Measurements from ENCODE around the gene RTKN2.
"Not testable (repeated sequence)": the region's sequence is repeated elsewhere in the genome, so short reads cannot be mapped to it uniquely, and the experiment has no call there.

RTKN2 gene

GRCh38 chr10:62250594-62251198, 17.9 kb downstream of the RTKN2 start:
- Mint-ChIP-seq H3K4me3 (no peak overlapping the region), H3K4me1 (ENCODE audit: low read depth in 2 of 2) (no peaks in the 10 kb centered on the region), H3K9me3 (no peaks in the 10 kb centered on the region), H3K36me3 (ENCODE audit: insufficient read depth) (no peaks in the 10 kb centered on the region), H3K27me3 (no peaks in the 10 kb centered on the region), H3K27ac (no peak overlapping the region)
- ATAC-seq (replicated peaks) (no peak), DNase-seq (no peak)

DNA sequence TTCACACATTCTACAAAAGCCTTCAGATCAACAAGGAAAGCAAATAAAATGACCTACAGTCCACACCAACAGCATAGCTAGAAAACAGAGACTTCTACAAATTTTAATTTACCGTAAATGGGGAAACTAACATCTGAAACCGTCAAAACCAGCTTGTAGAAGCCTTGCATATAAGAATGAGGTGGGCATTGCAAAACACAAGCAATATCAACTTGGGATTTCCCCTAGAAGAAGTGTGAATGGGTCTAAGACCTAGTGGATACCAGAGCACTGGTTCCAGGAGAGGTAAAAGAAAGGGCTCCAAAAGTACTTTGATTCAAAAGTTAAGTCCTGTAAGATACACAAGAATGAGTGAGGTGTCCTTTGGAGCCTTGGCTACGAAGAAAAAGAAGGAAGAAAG, 18.7 kb downstream of the RTKN2 start:
- H3K27ac Mint-ChIP-seq, result no peak overlapping the region
- no peak overlapping the region for H3K4me3 Mint-ChIP-seq
- ATAC-seq (replicated peaks) (no peak), DNase-seq (no peak)
- H3K4me1 Mint-ChIP-seq (ENCODE audit: low read depth in 2 of 2), result no peaks in the 10 kb centered on the region
- H3K9me3 Mint-ChIP-seq, result no peaks in the 10 kb centered on the region
- H3K27me3 Mint-ChIP-seq, result no peaks in the 10 kb centered on the region
- no peaks in the 10 kb centered on the region for H3K36me3 Mint-ChIP-seq (ENCODE audit: insufficient read depth)

DNA sequence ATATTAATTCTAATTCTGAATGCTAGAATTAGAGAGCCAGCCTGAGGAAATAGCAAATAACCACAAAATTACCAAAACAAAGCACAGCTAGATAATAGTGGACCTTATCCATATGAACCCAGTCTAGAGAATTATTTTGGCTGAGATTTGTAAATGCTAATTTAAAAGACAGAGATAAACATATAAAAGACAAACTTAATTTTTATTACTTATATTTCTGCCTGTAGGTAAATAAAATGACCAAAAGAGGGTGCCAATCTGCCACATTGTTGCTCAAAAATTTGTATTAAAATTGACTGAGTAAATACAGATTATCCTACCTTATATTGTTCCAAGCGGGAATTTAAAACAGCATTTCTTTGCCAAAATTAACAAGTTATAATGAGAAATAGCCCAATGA, 20.2 kb downstream of the RTKN2 start:
- Mint-ChIP-seq H3K9me3 (no peaks in the 10 kb centered on the region), H3K36me3 (ENCODE audit: insufficient read depth) (no peaks in the 10 kb centered on the region), H3K27ac (no peak overlapping the region), H3K27me3 (no peaks in the 10 kb centered on the region), H3K4me1 (ENCODE audit: low read depth in 2 of 2) (no peaks in the 10 kb centered on the region), H3K4me3 (no peak overlapping the region)
- DNase-seq (no peak), ATAC-seq (replicated peaks) (no peak)

DNA sequence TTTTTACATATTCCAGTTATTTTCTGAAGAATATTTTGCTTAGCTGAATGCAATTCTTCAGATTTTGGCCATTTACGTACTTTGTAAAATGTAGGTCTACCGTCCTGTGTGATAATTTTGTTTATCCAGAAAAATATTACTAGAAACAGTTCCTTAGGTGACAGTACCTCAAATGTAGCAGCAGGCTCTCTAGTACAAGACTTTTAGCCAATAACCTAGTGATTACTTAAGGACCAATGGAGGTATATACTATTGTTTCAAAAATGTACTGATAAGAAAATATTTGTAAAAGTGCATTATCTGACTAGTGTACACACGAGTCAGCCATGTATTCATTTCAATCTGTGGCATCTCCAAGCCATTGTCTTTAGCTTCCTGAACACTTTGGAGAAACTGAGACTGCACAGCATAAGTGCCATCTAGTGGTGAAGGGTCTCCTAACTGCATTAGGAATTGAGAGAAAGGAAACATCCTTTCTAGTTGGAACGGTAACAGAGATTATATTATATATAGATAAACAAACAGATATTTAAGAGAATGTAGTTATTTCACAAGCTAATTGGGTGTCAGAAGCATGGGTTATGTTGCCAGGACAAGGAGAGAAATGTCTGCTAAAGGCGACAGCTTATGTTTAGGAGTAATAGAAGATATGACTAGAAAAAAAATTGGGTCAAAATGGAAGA, 23.7 kb downstream of the RTKN2 start:
- Mint-ChIP-seq H3K4me1 (ENCODE audit: low read depth in 2 of 2) (peaks cover 1 to 3% of the 10 kb centered on the region in 2 donors), H3K27me3 (no peaks in the 10 kb centered on the region), H3K9me3 (no peaks in the 10 kb centered on the region), H3K27ac (no peak overlapping the region), H3K36me3 (ENCODE audit: insufficient read depth) (peaks cover 4% of the 10 kb centered on the region), H3K4me3 (no peak overlapping the region)
- peak; percentile 71 for ATAC-seq (replicated peaks)
- peak; percentile 27 to 42 (median 28) for DNase-seq

DNA sequence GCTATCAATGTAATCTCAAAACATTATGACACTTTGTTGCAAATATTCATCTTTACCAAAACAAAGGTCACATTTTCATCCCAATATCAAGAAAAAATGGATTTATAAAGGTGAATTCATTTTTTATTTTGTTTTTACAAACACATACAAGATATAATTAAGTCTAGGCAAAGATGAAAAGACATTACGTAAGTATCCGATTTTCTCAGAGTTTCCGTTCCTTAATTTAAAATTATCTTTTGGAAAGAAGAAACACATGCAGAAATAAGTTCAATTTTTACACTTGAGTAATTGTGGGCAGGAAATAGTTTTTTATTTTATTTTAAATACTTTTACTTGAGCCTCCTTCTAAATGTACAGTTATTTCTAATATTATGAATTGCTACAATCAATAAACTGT, 24.6 kb downstream of the RTKN2 start:
- Mint-ChIP-seq H3K36me3 (ENCODE audit: insufficient read depth) (peaks cover 4% of the 10 kb centered on the region), H3K27ac (no peak overlapping the region), H3K9me3 (no peaks in the 10 kb centered on the region), H3K4me1 (ENCODE audit: low read depth in 2 of 2) (peaks cover 1 to 3% of the 10 kb centered on the region in 2 donors), H3K27me3 (no peaks in the 10 kb centered on the region), H3K4me3 (no peak overlapping the region)
- no peak for ATAC-seq (replicated peaks)
- DNase-seq, result no peak

- Mint-ChIP-seq H3K4me1 (ENCODE audit: low read depth in 2 of 2) (peaks cover 1 to 7% of the 10 kb centered on the region in 2 donors), H3K4me3 (peak overlapping the region in 1 of 2 donors; percentile 21), H3K27me3 (no peaks in the 10 kb centered on the region), H3K36me3 (ENCODE audit: insufficient read depth) (peaks cover 4% of the 10 kb centered on the region), H3K27ac (no peak overlapping the region), H3K9me3 (no peaks in the 10 kb centered on the region)
- DNase-seq (no peak), ATAC-seq (replicated peaks) (no peak)
These were observed 25.0 kb downstream of the RTKN2 start for GRCh38 chr10:62243647-62243997.

DNA sequence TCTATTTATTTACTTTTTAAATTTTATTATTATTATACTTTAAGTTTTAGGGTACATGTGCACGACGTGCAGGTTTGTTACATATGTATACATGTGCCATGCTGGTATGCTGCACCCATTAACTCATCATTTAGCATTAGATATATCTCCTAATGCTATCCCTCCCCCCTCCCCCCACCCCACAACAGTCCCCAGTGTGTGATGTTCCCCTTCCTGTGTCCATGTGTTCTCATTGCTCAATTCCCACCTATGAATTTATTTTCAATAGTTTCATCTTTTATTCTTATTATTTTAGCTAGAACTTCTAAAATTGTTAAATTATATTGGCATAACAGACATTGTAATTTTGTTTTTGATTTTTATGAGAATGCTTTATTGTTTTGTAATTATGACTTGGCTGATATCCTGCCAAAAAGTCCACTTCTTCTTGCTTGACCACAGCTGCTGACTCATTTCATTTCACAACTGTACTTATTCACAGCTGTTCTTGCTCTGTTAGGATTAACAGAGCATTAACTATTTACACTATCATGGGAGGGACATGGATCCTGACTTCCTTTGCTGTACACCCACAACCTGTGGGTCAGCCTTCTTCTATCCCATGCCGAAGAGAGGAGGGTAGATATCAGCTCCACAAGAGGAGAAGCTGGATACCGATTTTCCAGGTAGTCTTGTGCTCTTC, 25.5 kb downstream of the RTKN2 start:
- not testable (repeated sequence) for ATAC-seq (replicated peaks); DNase-seq; H3K27me3 Mint-ChIP-seq; H3K36me3 Mint-ChIP-seq (ENCODE audit: insufficient read depth); H3K4me1 Mint-ChIP-seq (ENCODE audit: low read depth in 2 of 2); H3K27ac Mint-ChIP-seq; H3K9me3 Mint-ChIP-seq
- peak overlapping the region in 1 of 2 donors; percentile 21 for H3K4me3 Mint-ChIP-seq

DNA sequence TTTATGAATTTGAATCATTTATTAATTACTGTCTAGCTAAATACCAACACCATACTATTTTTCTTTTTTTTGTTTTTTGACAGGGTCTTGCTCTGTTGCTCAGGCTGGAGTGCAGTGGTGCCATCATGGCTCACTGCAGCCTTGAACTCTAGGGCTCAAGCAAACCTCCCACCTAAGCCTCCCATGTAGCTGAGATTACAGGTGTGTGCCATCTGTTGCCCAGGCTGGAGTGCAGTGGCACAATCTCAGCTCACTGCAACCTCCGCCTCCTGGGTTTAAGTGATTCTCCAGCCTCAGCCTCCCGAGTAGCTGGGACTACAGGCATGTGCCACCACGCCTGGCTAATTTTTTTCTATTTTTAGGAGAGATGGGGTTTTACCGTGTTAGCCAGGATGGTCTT, 27.1 kb downstream of the RTKN2 start:
- not testable (repeated sequence) for H3K36me3 Mint-ChIP-seq (ENCODE audit: insufficient read depth); H3K9me3 Mint-ChIP-seq; H3K4me1 Mint-ChIP-seq (ENCODE audit: low read depth in 2 of 2); H3K4me3 Mint-ChIP-seq; H3K27ac Mint-ChIP-seq; DNase-seq; H3K27me3 Mint-ChIP-seq; ATAC-seq (replicated peaks)

DNA sequence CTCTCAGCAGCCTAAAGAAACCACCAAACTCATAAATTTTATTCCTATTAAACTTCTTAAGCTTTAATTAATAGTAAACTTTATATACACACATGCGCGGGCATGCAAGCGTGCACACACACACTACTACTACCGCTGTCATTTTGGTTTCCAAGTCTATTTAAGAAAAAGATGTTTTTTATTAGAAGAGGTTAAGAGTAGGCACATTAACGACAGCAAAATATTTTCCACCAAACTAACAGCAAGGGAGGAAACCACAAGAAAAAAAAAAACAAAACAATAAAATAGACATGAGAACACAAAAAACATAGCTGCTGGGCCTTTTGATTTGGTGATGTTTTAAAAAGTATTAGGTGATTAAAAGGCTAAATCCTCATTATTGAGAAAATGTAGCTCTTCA, 28.6 kb downstream of the RTKN2 start:
- Mint-ChIP-seq H3K4me3 (no peak overlapping the region), H3K27ac (peak overlapping the region in 1 of 2 donors; percentile 78), H3K27me3 (no peaks in the 10 kb centered on the region), H3K9me3 (no peaks in the 10 kb centered on the region), H3K4me1 (ENCODE audit: low read depth in 2 of 2) (peaks cover 1 to 7% of the 10 kb centered on the region in 2 donors), H3K36me3 (ENCODE audit: insufficient read depth) (peaks cover 4% of the 10 kb centered on the region)
- no peak for ATAC-seq (replicated peaks)
- no peak for DNase-seq

- ATAC-seq (replicated peaks), result no peak
- Mint-ChIP-seq H3K27ac (no peak overlapping the region), H3K4me1 (ENCODE audit: low read depth in 2 of 2) (peaks cover 1 to 7% of the 10 kb centered on the region in 2 donors), H3K9me3 (no peaks in the 10 kb centered on the region), H3K27me3 (no peaks in the 10 kb centered on the region), H3K4me3 (peak overlapping the region in 1 of 2 donors; percentile 15), H3K36me3 (ENCODE audit: insufficient read depth) (peaks cover 7% of the 10 kb centered on the region)
- DNase-seq, result no peak
These were observed 29.8 kb downstream of the RTKN2 start for GRCh38 chr10:62238880-62239279.

DNA sequence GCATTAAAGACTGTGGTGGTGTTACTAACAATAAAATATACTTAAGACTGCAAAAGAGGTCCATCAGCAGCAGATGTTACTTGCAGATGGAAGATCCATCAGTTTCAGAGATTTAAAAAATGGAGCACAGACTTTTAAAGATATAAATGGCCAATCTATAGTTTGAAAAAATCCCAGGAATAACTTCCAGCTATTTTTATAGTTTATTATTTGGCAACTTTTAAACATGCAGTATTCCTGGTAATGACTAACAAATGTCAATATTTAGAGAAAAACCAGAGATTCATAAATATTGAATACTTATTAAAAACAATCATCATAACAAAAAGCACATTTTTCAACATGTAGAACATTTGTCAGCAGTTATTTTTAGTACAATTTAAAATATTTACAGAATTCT, 30.7 kb downstream of the RTKN2 start:
- no peaks in the 10 kb centered on the region for H3K27me3 Mint-ChIP-seq
- H3K4me1 Mint-ChIP-seq (ENCODE audit: low read depth in 2 of 2), result peaks cover 1 to 7% of the 10 kb centered on the region in 2 donors
- no peak overlapping the region for H3K4me3 Mint-ChIP-seq
- ATAC-seq (replicated peaks), result no peak
- no peak overlapping the region for H3K27ac Mint-ChIP-seq
- no peak for DNase-seq
- H3K36me3 Mint-ChIP-seq (ENCODE audit: insufficient read depth), result peaks cover 4% of the 10 kb centered on the region
- no peaks in the 10 kb centered on the region for H3K9me3 Mint-ChIP-seq

DNA sequence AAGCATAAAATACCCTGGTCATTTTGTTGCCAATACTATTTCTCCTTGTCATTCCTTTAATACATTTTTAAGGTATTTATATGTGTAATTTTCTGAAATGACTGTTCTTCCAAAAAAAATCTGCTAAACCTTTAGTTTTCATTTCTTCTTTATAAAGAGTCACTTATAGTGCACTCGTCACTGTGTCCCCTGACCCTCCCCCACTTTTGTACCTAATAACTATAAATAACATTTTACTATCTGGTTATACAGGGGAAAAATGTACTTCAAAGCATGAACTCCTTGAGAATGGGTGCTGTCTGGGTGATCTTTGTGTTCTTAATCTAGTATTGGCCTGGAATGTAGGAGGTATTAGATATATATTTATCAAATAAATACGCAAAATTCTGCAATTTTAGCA, 31.1 kb downstream of the RTKN2 start:
- H3K4me3 Mint-ChIP-seq, result no peak overlapping the region
- DNase-seq, result no peak
- ATAC-seq (replicated peaks), result no peak
- no peaks in the 10 kb centered on the region for H3K27me3 Mint-ChIP-seq
- no peaks in the 10 kb centered on the region for H3K9me3 Mint-ChIP-seq
- H3K27ac Mint-ChIP-seq, result no peak overlapping the region
- H3K4me1 Mint-ChIP-seq (ENCODE audit: low read depth in 2 of 2), result peaks cover 1 to 7% of the 10 kb centered on the region in 2 donors
- H3K36me3 Mint-ChIP-seq (ENCODE audit: insufficient read depth), result peaks cover 3% of the 10 kb centered on the region

DNA sequence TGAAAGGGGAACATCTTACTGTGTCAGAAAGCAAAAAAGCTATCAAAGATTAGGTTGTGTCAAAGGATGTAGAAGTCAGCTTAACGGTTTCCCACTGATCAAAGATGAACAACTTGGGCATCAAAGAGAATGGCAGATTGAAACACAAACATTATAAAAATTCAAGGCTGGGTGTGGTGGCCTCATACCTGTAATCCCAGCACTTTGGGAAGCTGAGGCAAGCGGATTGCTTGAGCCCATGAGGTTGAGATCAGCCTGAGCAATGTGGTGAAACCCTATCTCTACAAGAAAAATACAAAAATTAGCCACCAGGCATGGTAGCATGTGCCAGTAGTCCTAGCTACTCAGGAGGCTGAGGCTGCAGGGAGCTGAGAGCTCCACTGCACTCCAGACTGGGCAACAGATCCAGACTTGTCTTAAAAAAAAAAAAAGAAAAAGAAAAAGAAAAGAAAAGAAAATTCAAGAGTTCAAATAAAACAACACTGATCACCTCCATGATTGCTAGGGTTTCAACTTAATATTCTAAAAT, 34.5 kb downstream of the RTKN2 start:
- peaks cover 0 to 4% of the 10 kb centered on the region in 2 donors for H3K4me1 Mint-ChIP-seq (ENCODE audit: low read depth in 2 of 2)
- peak overlapping the region in 1 of 2 donors; percentile 65 for H3K27ac Mint-ChIP-seq
- no peak for DNase-seq
- H3K9me3 Mint-ChIP-seq, result no peaks in the 10 kb centered on the region
- ATAC-seq (replicated peaks), result no peak
- peak overlapping the region; percentile 56 to 72 for H3K4me3 Mint-ChIP-seq
- H3K27me3 Mint-ChIP-seq, result no peaks in the 10 kb centered on the region
- peaks cover 3% of the 10 kb centered on the region for H3K36me3 Mint-ChIP-seq (ENCODE audit: insufficient read depth)
